GM12878 (cell line): ENCODE data around the gene DHRS7C. TPM values are rescaled to one million over a fixed set of nuclear protein-coding genes. Genes with fewer than 3 reads are reported as not detected.

Experiments used
- ATAC-seq: fragments of 200-7000 bp; cut with Tn5 transposase; 3 replicates; pipeline ENCODE4 v1.9.1; 2020; ENCODE audit warnings: mild to moderate bottlenecking, moderate library complexity
- BruUV-seq: library from RNA; stranded (reverse); fragments of 400-500 nt; replicated peaks from 2 replicates; lab custom pipeline; 2021; lab: Mats Ljungman, UMichigan
- CTCF ChIA-PET: fragments of 300-600 bp; sonication (Branson Sonifier 250); formaldehyde crosslinking; extraction: SDS; loops from one replicate; lab custom pipeline; 2021; ENCODE audit warnings: inconsistent platforms; lab: Yijun Ruan, JAX
- POLR2A ChIA-PET: fragments of 350-600 bp; formaldehyde crosslinking; extraction: SDS; loops from one replicate; lab custom pipeline; 2021; ENCODE audit warnings: inconsistent platforms; lab: Charles Lee
- RAD21 ChIA-PET: fragments of 300-600 bp; sonication (Branson Sonifier 250); formaldehyde crosslinking; loops from one replicate; lab custom pipeline; 2023; ENCODE audit warnings: antibody characterized with exemption; ENCODE audit not compliant: unreplicated experiment; lab: Charles Lee
- SMC1A ChIA-PET: fragments of 300-600 bp; sonication (Branson Sonifier 250); formaldehyde crosslinking; loops from one replicate; lab custom pipeline; 2023; ENCODE audit not compliant: unreplicated experiment, uncharacterized antibody; lab: Charles Lee
- DNase-seq: peaks from one replicate; pipeline ENCODE4 v3.0.0-alpha.2; 2011; ENCODE audit warnings: low read depth, low spot score
- FAIRE-seq: peaks from 3 replicates; lab custom pipeline; 2011; peaks lifted over from hg19 to GRCh38; lab: Jason Lieb, UNC
- H2AFZ ChIP-seq: 2 replicates; pipeline ENCODE4 v1.6.0; 2011; ENCODE audit warnings: low read depth, low read length, control low read depth; ENCODE audit not compliant: control insufficient read depth
- H3K27ac ChIP-seq: 2 replicates; pipeline ENCODE4 v1.5.1; 2011; ENCODE audit warnings: control low read depth; ENCODE audit not compliant: control insufficient read depth, insufficient read depth
- H3K27me3 ChIP-seq, 2 experiments: replicated peaks in 1 of 2; 2 replicates each; pipeline versions ENCODE4 v1.6.0 to v1.6.1; 2011; ENCODE audit warnings: low read length in 1 of 2; ENCODE audit not compliant: control insufficient read depth in 2 of 2, insufficient read depth in 2 of 2
- H3K36me3 ChIP-seq, 2 experiments: 2 replicates each; pipeline ENCODE4 v1.5.1; 2011; ENCODE audit warnings: low read length in 1 of 2; ENCODE audit not compliant: control insufficient read depth in 2 of 2, insufficient read depth in 2 of 2
- H3K4me1 ChIP-seq: 2 replicates; pipeline ENCODE4 v1.6.1; 2011; ENCODE audit warnings: mild to moderate bottlenecking, low read length, moderate library complexity, mixed read lengths; ENCODE audit not compliant: control insufficient read depth, insufficient read depth
- H3K4me2 ChIP-seq: 2 replicates; pipeline ENCODE4 v1.6.0; 2011; ENCODE audit warnings: control low read depth; ENCODE audit not compliant: control insufficient read depth, insufficient read depth
- H3K4me3 ChIP-seq: fragments of 200-600 bp; sonication (generic); 2 replicates; pipeline ENCODE4 v1.5.1; 2016
- H3K79me2 ChIP-seq: 2 replicates; pipeline ENCODE4 v1.6.0; 2011; ENCODE audit warnings: low read length; ENCODE audit not compliant: control insufficient read depth, insufficient read depth
- H3K9ac ChIP-seq: 2 replicates; pipeline ENCODE4 v1.8.0; 2011; ENCODE audit warnings: low read length, control low read depth, mixed read lengths; ENCODE audit not compliant: control insufficient read depth, insufficient read depth
- H3K9me3 ChIP-seq: replicated peaks from 3 replicates; pipeline ENCODE4 v1.5.1; 2011; ENCODE audit warnings: mild to moderate bottlenecking, low read length; ENCODE audit not compliant: control insufficient read depth, insufficient read depth
- H4K20me1 ChIP-seq: 2 replicates; pipeline ENCODE4 v1.6.0; 2011; ENCODE audit not compliant: control insufficient read depth, insufficient read depth
- RB1 ChIP-seq: fragments of 450-650 bp; formaldehyde crosslinking; IDR thresholded peaks from 2 replicates; pipeline ENCODE4 v1.6.1; 2017; ENCODE audit warnings: mild to moderate bottlenecking, borderline replicate concordance
- RFX5 ChIP-seq: IDR thresholded peaks from 2 replicates; pipeline ENCODE4 v1.6.1; 2011; ENCODE audit warnings: low read depth, low read length, improper control_type of control experiment
- ZSCAN29 ChIP-seq: fragments of 450-650 bp; IDR thresholded peaks from 2 replicates; pipeline ENCODE4 v1.6.1; 2017; ENCODE audit warnings: mild to moderate bottlenecking, moderate library complexity
- WGBS: methylation state at CpG from one replicate; pipeline ENCODE4 v1.1.6; 2016; ENCODE audit warnings: low lambda C conversion rate; ENCODE audit not compliant: insufficient replicate concordance, insufficient coverage; ENCODE audit errors: missing lambda C conversion rate; 5-methylcytosine and 5-hydroxymethylcytosine counted together
- in situ Hi-C: fragments of 300-500 bp; cut with MboI; formaldehyde crosslinking; loops from 9 replicates; pipeline ENCODE4 v1.14.3; 2018; ENCODE audit warnings: mixed read lengths
- intact Hi-C: fragments of 100-400 bp; cut with micrococcal nuclease; formaldehyde crosslinking; loops from one replicate; pipeline ENCODE4 v1.14.2; 2022; ENCODE audit not compliant: unreplicated experiment
- polyA plus RNA-seq, 11 experiments: library from polyadenylated mRNA; depleted of rRNA in 4 of 11; unstranded in 6 of 11; stranded (reverse) in 5 of 11; fragments of >200 nt; fragmentation: Nextera tagmentation in 4 of 11; fragmentation: Illumina TruSeq in 1 of 11; extraction: Ambion mirVana in 4 of 11; extraction: Trizol in 1 of 11; gene quantifications; 1 replicate in 1 of 11; 2 replicates in 10 of 11; pipeline versions ENCODE4 v1.2.1 to v1.2.3, GENCODE V29; 2011 to 2016; ENCODE audit warnings: inconsistent platforms in 2 of 11, missing spikeins in 2 of 11, low read depth in 1 of 11
- total RNA-seq, 4 experiments: library from RNA; depleted of rRNA in 3 of 4; stranded (reverse); fragments of >200 nt in 3 of 4; fragmentation: Illumina TruSeq in 1 of 4; extraction: Trizol in 1 of 4; gene quantifications; 2 replicates each; pipeline versions ENCODE4 v1.2.1 to v1.2.3, GENCODE V29; 2013 to 2021
- TF ChIP-seq, protein P1 (sequence below): IDR thresholded peaks from 2 replicates; pipeline ENCODE4 v1.6.1; 2011; ENCODE audit warnings: borderline replicate concordance, low read depth, mild to moderate bottlenecking, moderate library complexity, low read length; ENCODE audit not compliant: insufficient read depth, poor library complexity, severe bottlenecking

The DHRS7C gene
- total and polyA plus RNA-seq, 10 of the 15 experiments (the other 5 are each of a cell fraction or from before 2014, with no cell fraction given) = not detected

- BruUV-seq = no TSS peak
- DNase-seq = no peak
- in situ Hi-C loops = no loop called here
Observed at GRCh38 chr17:9817086-9817485, 25.7 kb upstream of the DHRS7C start.

GRCh38 chr17:9816472-9816871, 25.1 kb upstream of the DHRS7C start:
- no peaks in the 10 kb centered on the region for H3K36me3 ChIP-seq
- no peaks in the 10 kb centered on the region for H3K4me1 ChIP-seq
- no peak for DNase-seq
- TF ChIP-seq, protein P1, sequence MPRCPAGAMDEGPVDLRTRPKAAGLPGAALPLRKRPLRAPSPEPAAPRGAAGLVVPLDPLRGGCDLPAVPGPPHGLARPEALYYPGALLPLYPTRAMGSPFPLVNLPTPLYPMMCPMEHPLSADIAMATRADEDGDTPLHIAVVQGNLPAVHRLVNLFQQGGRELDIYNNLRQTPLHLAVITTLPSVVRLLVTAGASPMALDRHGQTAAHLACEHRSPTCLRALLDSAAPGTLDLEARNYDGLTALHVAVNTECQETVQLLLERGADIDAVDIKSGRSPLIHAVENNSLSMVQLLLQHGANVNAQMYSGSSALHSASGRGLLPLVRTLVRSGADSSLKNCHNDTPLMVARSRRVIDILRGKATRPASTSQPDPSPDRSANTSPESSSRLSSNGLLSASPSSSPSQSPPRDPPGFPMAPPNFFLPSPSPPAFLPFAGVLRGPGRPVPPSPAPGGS = peak; percentile 78
- TF ChIP-seq ZSCAN29 = no peak
- WGBS = 20% methylated on average over 7 of the region's 10 CpGs
- no peak for FAIRE-seq
- intact Hi-C loops (no loop called here), in situ Hi-C loops (no loop called here)
- H3K27ac ChIP-seq = no peak overlapping the region
- no peaks in the 10 kb centered on the region for H4K20me1 ChIP-seq
- H3K4me3 ChIP-seq = no peak overlapping the region
- no peak overlapping the region for H2AFZ ChIP-seq
- no peaks in the 10 kb centered on the region for H3K27me3 ChIP-seq
- no TSS peak for BruUV-seq
- ChIA-PET POLR2A (interaction anchor here (0.5 kb wide), 1 partner anchor 131 kb away, joined by 4 read pairs; no protein-coding TSS in a partner anchor), SMC1A (no interaction called here), RAD21 (no interaction called here), CTCF (no interaction called here)
- H3K79me2 ChIP-seq = no peaks in the 10 kb centered on the region
- H3K9ac ChIP-seq = no peak overlapping the region
- H3K4me2 ChIP-seq = no peak overlapping the region
- ATAC-seq = no peak
- H3K9me3 ChIP-seq = no peaks in the 10 kb centered on the region

More at GRCh38 chr17:9817086-9817485, 25.7 kb upstream of the DHRS7C start:
- TF ChIP-seq RFX5 (peak; percentile 79; the same call in 1 of the 2 replicates), RB1 (no peak)
- no peaks in the 10 kb centered on the region for H4K20me1 ChIP-seq
- no peaks in the 10 kb centered on the region for H3K79me2 ChIP-seq
- WGBS = 44% methylated on average over 8 of the region's 8 CpGs
- H3K9ac ChIP-seq = no peak overlapping the region
- H3K27me3 ChIP-seq = no peaks in the 10 kb centered on the region
- no peak for FAIRE-seq
- intact Hi-C loops = no loop called here
- ChIA-PET CTCF (no interaction called here), POLR2A (no interaction called here), SMC1A (no interaction called here), RAD21 (no interaction called here)
- no peak for ATAC-seq
- no peak overlapping the region for H3K4me3 ChIP-seq
- no peak overlapping the region for H2AFZ ChIP-seq
- no peaks in the 10 kb centered on the region for H3K9me3 ChIP-seq
- no peak overlapping the region for H3K27ac ChIP-seq
- H3K36me3 ChIP-seq = no peaks in the 10 kb centered on the region
- H3K4me1 ChIP-seq = no peaks in the 10 kb centered on the region
- H3K4me2 ChIP-seq = no peak overlapping the region
